ENCODE measurements around the gene TCAIM.

Gene TCAIM

DNA sequence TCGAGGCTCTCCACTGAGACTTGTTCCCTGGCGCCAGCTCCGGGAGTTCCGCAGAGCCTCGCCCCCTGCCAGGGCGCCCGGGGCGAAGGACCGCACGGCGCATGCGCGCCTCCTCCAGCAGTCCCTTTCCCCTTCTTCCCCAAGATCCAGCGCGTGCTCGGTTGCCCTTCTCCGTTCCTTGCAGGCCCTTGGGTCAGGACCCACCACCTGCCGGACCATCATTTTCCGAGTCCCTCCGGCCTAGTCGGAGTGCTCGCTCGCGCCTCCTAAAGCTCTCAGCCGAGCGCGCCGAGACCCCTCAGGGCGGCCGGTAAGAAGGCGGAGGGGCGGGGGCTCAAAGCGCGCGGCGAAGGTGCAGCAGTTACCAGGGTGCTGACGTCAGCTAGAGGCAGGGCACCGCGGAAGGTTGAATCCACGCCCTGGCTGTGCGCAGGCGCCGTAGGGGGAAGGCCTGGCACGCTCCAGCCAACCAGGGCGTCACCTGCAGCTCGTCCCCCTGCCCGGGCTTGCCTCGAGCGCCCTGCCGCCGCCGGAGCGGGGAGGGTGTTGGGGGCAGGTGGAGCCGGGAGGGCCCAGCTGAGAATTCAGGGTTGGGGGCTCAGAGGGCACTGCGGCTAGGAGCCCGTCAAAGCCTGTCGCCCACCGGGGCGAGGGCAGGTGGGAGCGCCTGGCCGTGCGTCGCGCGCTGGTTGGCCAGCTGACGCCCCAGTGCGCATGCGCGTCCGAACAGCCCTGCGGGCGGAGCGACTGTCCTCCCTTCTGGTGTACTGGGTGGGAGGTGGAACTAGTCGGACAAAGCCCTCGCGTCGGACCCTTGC, at the start of gene TCAIM:
Gene TCAIM, plus strand, starts transcription at position 757 of the 818 bp plus-strand sequence. CDS start 16,017 bp downstream, outside the sequence.
- peak; percentile 97 for DNase-seq (ENCODE audit: low read depth)

- no peak for DNase-seq (ENCODE audit: low read depth)
Measured at GRCh38 chr3:44289882-44290462, 48.6 kb upstream of the TCAIM start.

- DNase-seq (ENCODE audit: low read depth), result no peak
Measured at GRCh38 chr3:44292276-44292675, 46.3 kb upstream of the TCAIM start.

- DNase-seq (ENCODE audit: low read depth), result no peak
Measured at GRCh38 chr3:44292947-44293346, 45.6 kb upstream of the TCAIM start.

DNA sequence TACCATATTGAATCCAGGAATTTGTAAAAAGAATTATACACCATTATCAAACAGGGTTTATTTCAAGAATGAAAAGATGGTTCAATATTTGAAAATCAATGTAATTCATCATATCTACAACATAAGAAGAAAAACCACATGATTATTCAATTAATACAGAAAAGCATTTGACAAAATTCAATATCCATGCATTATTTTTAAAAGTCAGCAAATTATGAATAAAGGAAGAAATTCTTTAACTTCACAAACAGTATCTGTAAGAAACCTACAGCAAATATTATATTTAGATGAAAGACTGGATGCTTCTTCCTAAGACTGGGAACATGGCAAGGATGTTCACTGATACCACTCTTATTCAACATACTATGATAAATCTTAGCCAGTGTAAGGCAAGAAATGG, 41.3 kb upstream of the TCAIM start:
- DNase-seq (ENCODE audit: low read depth), result no peak

DNA sequence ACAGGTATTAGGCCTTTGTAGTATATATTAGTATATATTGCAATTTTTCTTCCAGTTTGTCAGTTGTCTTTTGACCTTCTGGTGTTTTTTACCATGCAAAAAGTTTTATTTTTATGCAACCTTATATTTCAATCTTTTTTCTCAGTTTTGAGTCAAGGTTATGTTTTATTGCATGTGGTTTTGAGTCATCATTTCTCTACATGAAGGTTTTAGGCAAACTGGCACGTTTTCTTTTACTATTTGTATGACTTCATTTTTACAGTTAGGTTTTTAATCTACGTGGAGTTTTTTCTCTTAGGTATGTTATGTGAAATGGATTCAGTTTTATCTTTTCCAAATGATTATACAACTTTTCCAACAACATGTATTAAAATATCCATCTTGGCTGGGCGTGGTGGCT, 36.8 kb upstream of the TCAIM start:
- no peak for DNase-seq (ENCODE audit: low read depth)

DNA sequence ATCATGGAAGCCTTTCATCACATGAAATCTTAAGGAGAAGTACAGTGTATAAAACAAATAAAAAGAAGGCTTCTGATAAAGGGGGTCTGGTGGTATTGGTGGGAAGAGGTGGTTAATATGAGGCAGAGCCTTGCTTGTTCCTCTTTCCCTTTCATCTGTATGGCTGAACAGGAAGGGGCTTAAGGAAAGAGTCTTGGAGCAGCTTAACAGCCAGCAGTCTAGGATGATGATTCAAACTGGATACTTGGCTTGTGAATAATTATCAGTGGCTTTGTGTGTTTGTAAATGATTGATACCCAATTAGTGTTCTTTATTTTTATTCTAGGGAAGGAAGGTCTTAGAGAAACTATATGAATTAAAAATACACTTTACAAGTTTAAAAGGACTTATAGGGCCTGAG, 29.1 kb upstream of the TCAIM start:
- no peak for DNase-seq (ENCODE audit: low read depth)

GRCh38 chr3:44318891-44319311, 19.7 kb upstream of the TCAIM start:
- no peak for DNase-seq (ENCODE audit: low read depth)

DNA sequence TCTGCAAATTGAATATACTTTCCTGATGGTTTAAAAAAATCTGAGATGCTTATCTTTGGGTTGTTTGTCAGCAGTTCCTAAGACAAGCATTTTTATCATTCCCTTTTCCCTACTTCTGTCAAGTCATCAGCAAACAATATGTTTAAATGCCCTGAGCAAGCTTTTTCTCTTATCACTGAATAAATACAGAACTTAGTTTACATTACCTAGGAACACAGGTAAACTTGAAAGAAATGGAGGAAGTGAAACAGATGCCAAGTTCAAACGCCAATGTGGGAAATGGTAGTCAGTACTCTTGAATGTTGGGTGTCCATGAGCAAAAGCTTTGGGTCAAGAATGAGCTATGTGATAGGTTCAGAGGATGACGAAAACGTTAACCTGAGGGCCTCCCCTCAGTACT, 17.2 kb upstream of the TCAIM start:
- no peak for DNase-seq (ENCODE audit: low read depth)

GRCh38 chr3:44323341-44323955, 15.1 kb upstream of the TCAIM start:
- peak; percentile 67 for DNase-seq (ENCODE audit: low read depth)

DNA sequence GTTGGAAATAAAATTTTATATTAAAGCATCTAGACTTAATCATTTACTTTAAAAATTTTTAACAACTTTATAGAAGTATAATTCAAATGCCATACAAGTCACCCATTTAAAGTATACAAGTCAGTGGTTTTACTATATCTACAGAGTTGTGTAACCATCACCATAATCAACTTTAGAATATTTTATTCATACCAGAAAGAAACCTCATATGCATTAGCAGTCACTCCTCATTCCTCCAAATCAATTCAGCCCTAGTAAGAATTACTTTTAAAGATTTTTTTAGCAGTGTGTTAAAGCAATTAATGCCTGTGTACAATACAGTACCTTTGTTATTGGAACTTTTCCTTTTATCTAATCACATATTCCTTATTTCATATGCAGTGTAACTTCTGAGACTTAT, 14.0 kb upstream of the TCAIM start:
- DNase-seq (ENCODE audit: low read depth), result no peak

DNA sequence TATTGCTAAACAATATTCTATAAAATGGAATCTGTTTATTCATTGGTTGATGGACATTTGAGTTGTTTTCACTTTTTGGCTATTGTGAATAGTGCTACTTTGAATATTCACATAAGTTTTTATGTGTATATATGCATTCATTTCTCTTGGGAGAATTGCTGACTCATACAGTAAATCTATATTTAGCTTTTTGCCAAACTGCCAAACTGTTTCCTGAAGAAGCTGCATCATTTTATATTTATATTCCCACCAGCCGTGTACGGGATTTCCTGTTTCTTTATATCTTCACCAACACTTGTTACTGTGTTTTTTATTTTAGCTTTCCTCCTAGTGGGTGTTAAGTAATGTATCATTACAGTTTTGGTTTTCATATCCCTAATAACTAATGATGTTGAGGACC, 12.5 kb upstream of the TCAIM start:
- peak; percentile 51 for DNase-seq (ENCODE audit: low read depth)

DNA sequence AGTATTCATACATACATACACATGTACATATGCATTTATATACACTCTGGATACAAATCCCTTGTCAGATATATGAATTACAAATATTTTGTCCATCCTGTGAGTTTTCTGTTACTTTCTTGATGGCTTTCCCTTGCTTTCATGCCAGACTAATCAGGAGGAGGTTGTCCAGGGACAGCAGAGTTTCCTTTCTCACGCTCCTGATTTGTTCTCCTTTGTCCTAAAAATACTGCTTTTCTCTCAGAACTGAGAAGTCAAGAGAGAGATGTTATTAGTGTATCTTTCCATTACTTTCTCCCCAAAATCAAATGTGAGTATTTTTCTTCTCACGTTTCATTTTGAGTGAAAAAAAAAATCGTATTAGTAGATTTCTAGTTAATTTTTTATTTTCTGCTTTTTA, 12.1 kb upstream of the TCAIM start:
- no peak for DNase-seq (ENCODE audit: low read depth)

DNA sequence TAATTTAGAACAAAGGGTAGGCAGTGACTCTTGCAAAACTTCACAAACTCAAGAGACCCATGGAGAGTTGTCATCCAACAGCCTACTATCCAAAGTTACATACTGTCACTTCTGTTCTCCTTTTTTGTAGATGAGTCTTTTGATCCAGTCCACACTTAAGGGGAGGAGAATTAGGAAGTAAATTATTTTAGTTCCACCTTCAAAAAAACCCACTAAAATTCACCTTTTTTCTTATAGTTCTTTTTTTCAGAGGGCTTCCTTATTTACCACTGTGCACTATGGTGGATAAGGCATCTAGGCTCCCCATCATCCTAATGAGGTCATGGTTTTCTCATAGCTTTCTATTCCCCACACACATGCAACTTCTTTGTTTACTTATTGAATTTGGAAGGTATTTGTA, 8.6 kb upstream of the TCAIM start:
- DNase-seq (ENCODE audit: low read depth), result no peak

- no peak for DNase-seq (ENCODE audit: low read depth)
Measured at GRCh38 chr3:44330444-44330843, 8.1 kb upstream of the TCAIM start.

DNA sequence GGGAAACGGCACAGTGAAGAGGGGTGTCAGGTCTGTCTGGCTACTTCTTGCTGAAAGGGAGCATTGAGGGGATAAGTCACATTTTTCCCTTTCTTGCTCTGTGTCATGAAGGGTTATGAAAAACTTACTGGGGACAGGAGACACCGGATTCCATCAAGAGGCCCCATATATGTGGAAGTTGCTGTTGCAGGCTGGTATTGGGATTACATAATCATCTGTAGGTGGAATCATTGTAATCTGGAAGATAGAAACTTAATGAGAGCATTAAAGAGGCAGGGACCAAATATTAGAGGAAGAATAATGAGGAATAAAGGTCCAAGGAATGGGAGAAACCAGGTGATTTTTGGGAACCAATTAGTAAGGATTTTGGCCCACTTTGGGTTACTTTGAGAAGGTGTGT, 4.2 kb upstream of the TCAIM start:
- DNase-seq (ENCODE audit: low read depth), result no peak

GRCh38 chr3:44337248-44337785, 1.2 kb upstream of the TCAIM start:
- DNase-seq (ENCODE audit: low read depth), result peak; percentile 16

- no peak for DNase-seq (ENCODE audit: low read depth)
Measured at GRCh38 chr3:44338828-44339127, 212 bp downstream of the TCAIM start.

DNA sequence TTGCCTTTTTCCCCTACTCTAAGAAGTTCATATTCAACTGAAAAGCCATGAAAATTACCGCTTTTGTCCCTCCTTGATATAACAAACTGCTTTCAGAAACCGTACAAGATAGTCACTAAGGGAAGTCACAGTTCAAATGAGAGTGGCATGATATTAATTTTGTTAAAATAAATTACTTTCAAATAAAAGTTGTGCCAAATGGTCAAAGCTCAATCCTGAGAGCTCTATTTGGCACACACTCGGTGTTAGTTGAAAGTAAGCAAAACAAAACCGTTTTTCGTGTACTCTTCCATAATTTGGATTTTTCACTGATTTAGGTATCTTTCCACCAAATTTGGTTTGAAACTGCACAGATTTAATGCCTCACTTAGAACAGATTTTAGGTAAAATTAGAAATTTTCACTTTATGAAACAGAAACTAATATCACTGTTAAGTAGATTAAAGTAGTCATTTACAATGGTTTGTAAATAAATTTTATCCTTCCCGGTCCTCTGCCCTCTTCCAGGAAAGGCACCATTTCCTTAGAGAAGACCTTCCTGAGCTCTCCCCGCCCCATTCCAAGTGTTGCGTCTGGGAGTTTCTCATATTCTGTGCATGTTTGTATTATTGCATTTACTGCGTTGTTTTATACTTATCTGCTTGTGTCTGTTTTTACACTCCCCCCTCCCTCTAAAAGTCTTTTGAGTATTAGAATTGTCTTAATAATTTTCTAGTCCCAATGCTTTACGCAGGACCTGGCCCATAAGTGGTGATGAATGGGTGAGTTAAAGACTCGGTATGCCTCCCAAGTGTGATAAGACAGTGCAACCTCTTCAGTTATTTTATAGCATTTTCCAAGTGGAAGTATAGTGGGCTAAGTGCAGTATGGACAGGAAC, 853 bp downstream of the TCAIM start:
- DNase-seq (ENCODE audit: low read depth), result no peak

- DNase-seq (ENCODE audit: low read depth), result no peak
Measured at GRCh38 chr3:44340058-44340395, 1.5 kb downstream of the TCAIM start.

- DNase-seq (ENCODE audit: low read depth), result peak; percentile 87
Measured at GRCh38 chr3:44342176-44342790, 3.7 kb downstream of the TCAIM start.

GRCh38 chr3:44343421-44343820, 4.9 kb downstream of the TCAIM start:
- DNase-seq (ENCODE audit: low read depth), result no peak
